Measurements from ENCODE around the gene FLVCR2. TPM values are rescaled to one million over a fixed set of nuclear protein-coding genes. Genes with fewer than 3 reads are reported as not detected.

The FLVCR2 gene
- total RNA-seq, 4 donors from 2014 or later, result 5.1 to 65.5 (median 14.5) TPM

DNA sequence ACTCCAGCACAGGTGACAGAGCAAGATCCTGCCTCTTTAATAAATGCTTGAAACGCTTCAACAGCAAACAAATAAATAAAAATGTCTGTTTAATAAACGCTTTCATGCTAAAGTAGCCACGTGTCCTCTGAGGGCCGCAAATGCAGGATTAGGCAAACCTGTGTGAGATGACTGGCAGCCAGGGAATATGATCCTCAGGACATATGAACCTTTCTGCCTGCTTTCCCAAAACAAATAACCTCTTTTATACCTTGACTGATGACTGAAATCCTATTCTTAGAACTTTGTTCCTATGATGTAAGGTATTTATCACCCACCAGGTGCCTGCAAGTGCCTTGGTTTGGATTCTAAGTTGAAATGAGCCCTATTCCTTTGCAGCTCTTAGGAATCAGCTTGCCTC is 14.5 kb upstream of the FLVCR2 start:
- Histone ChIP-seq H3K36me3 (no peaks in the 10 kb centered on the region), H3K27ac (peak overlapping the region; percentile 82 to 89 (median 86)), H3K4me3 (no peak overlapping the region), H3K9me3 (no peaks in the 10 kb centered on the region), H3K4me1 (peaks cover 40 to 55% of the 10 kb centered on the region in 2 donors), H3K27me3 (no peaks in the 10 kb centered on the region)
- peak; percentile 74 to 81 for DNase-seq
- in situ Hi-C loops (cut with MboI; ENCODE audit: low sequenced_read_pairs in 4 of 4) (no loop called here), intact Hi-C loops (cut with DNase I; ENCODE audit: low total_unique reads) (loop anchor here (5.0 kb wide), 2 partner anchors 132 to 222 kb away; no protein-coding TSS in a partner anchor)
- ATAC-seq, result peak; percentile 75 to 82
- TF ChIP-seq, protein P1, sequence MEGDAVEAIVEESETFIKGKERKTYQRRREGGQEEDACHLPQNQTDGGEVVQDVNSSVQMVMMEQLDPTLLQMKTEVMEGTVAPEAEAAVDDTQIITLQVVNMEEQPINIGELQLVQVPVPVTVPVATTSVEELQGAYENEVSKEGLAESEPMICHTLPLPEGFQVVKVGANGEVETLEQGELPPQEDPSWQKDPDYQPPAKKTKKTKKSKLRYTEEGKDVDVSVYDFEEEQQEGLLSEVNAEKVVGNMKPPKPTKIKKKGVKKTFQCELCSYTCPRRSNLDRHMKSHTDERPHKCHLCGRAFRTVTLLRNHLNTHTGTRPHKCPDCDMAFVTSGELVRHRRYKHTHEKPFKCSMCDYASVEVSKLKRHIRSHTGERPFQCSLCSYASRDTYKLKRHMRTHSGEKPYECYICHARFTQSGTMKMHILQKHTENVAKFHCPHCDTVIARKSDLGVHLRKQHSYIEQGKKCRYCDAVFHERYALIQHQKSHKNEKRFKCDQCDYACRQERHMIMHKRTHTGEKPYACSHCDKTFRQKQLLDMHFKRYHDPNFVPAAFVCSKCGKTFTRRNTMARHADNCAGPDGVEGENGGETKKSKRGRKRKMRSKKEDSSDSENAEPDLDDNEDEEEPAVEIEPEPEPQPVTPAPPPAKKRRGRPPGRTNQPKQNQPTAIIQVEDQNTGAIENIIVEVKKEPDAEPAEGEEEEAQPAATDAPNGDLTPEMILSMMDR (IDR thresholded peaks at IDR 0.05 in 4 of 5, conservative IDR thresholded peaks at IDR 0.05 in 1 of 5), result no peak
- peak in 1 of 2 donors; percentile 48 for TF ChIP-seq POLR2A (IDR thresholded peaks at IDR 0.05)

- Histone ChIP-seq H3K9me3 (no peaks in the 10 kb centered on the region), H3K36me3 (no peaks in the 10 kb centered on the region), H3K27ac (peak overlapping the region; percentile 82 to 89 (median 86)), H3K27me3 (no peaks in the 10 kb centered on the region), H3K4me1 (peaks cover 34 to 49% of the 10 kb centered on the region in 2 donors), H3K4me3 (no peak overlapping the region)
- intact Hi-C loops (cut with DNase I; ENCODE audit: low total_unique reads) (no loop called here), in situ Hi-C loops (cut with MboI; ENCODE audit: low sequenced_read_pairs in 4 of 4) (no loop called here)
- ATAC-seq (no peak), DNase-seq (no peak)
- TF ChIP-seq, protein P1 (IDR thresholded peaks at IDR 0.05 in 4 of 5, conservative IDR thresholded peaks at IDR 0.05 in 1 of 5), result no peak
- no peak for TF ChIP-seq POLR2A (IDR thresholded peaks at IDR 0.05)
Observed at GRCh38 chr14:75565056-75565455, 13.4 kb upstream of the FLVCR2 start.

- ATAC-seq (peak in 1 of 2 donors; percentile 62), DNase-seq (peak; percentile 41 to 60)
- Histone ChIP-seq H3K4me1 (peaks cover 23 to 40% of the 10 kb centered on the region in 2 donors), H3K27ac (peak overlapping the region; percentile 45 to 89 (median 67)), H3K36me3 (no peaks in the 10 kb centered on the region), H3K4me3 (no peak overlapping the region), H3K9me3 (no peaks in the 10 kb centered on the region), H3K27me3 (no peaks in the 10 kb centered on the region)
- in situ Hi-C loops (cut with MboI; ENCODE audit: low sequenced_read_pairs in 4 of 4) (no loop called here), intact Hi-C loops (cut with DNase I; ENCODE audit: low total_unique reads) (no loop called here)
- TF ChIP-seq POLR2A (IDR thresholded peaks at IDR 0.05), result peak in 1 of 2 donors; percentile 60
- TF ChIP-seq, protein P1 (IDR thresholded peaks at IDR 0.05 in 4 of 5, conservative IDR thresholded peaks at IDR 0.05 in 1 of 5), result no peak
Observed at GRCh38 chr14:75566321-75566720, 12.1 kb upstream of the FLVCR2 start.

- Histone ChIP-seq H3K36me3 (no peaks in the 10 kb centered on the region), H3K9me3 (no peaks in the 10 kb centered on the region), H3K4me3 (no peak overlapping the region), H3K27ac (peak overlapping the region in 2 of 4 donors; percentile 84 to 89), H3K27me3 (no peaks in the 10 kb centered on the region), H3K4me1 (peaks cover 22 to 40% of the 10 kb centered on the region in 2 donors)
- no peak for TF ChIP-seq POLR2A (IDR thresholded peaks at IDR 0.05)
- TF ChIP-seq, protein P1 (IDR thresholded peaks at IDR 0.05 in 4 of 5, conservative IDR thresholded peaks at IDR 0.05 in 1 of 5), result no peak
- intact Hi-C loops (cut with DNase I; ENCODE audit: low total_unique reads) (no loop called here), in situ Hi-C loops (cut with MboI; ENCODE audit: low sequenced_read_pairs in 4 of 4) (no loop called here)
- DNase-seq (no peak), ATAC-seq (no peak)
Observed at GRCh38 chr14:75566752-75567151, 11.7 kb upstream of the FLVCR2 start.

GRCh38 chr14:75568140-75568539 is 10.3 kb upstream of the FLVCR2 start:
- TF ChIP-seq POLR2A (IDR thresholded peaks at IDR 0.05), result no peak
- TF ChIP-seq, protein P1 (IDR thresholded peaks at IDR 0.05 in 4 of 5, conservative IDR thresholded peaks at IDR 0.05 in 1 of 5), result no peak
- ATAC-seq (no peak), DNase-seq (no peak)
- no peaks in the 10 kb centered on the region for H3K27me3 ChIP-seq
- H3K4me1 ChIP-seq, result peaks cover 21 to 29% of the 10 kb centered on the region in 2 donors
- in situ Hi-C loops (cut with MboI; ENCODE audit: low sequenced_read_pairs in 4 of 4) (no loop called here), intact Hi-C loops (cut with DNase I; ENCODE audit: low total_unique reads) (no loop called here)
- no peak overlapping the region for H3K4me3 ChIP-seq
- H3K9me3 ChIP-seq, result no peaks in the 10 kb centered on the region
- H3K27ac ChIP-seq, result no peak overlapping the region
- H3K36me3 ChIP-seq, result no peaks in the 10 kb centered on the region

Measured in gastrocnemius medialis (tissue), 4 donors.